ENCODE measurements around the gene MADCAM1.
"Not testable (repeated sequence)": the region's sequence is repeated elsewhere in the genome, so short reads cannot be mapped to it uniquely, and the experiment has no call there.

The MADCAM1 gene

DNA sequence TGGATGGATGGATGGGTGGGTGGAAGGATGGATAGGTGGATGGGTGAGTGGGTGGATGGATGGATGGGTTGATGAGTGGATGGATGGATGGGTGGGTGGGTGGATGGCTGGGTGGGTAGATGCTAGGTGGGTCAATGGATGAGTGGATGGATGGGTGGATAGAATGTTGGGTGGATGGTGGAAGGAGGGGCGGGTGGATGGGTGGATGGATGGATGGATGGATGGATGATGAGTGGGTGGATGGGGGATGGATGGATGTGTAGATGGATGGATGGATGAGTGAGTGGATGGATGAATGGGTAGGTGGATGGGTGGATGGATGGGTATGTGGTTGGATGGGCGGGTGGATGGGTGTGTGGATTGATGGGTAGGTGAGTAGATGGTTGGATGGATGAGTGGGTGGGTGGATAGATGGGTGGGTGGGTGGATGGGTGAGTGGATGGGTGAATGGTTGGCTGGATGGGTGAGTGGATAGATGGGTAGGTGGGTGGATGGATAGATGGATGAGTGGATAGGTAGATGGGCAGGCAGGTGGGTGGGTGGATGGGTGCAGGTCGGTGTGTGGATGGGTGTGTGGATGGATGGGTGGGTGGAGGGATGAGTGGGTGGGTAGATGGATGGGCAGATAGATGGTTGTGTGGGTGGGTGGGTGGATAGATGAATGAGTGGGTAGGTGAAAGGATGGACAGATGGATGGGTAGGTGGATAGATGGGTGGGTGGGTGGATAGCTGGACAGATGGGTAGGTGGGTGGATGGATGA lies 31.1 kb upstream of the MADCAM1 start:
- DNase-seq: no peak

DNA sequence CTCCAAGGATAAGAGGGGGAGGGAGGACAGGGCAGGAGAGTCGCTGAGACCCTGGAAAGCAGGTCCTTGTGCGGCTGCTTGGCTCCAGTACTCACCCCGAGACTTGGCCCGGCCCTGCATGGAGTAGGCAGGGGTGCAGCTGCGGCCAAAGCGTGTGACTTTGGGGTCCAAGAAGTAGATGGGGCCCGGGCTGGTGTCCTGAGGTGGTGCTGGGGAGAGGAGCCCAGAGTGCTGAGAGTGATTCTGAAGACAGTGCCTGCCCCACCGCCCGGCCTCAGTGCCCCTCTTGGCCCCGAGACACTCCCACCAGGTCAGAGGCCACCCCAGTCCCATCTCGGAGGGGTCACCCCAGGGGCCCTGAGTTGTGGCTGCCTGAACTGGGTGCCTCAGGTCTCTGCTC lies 28.7 kb upstream of the MADCAM1 start:
- no peak for DNase-seq

DNA sequence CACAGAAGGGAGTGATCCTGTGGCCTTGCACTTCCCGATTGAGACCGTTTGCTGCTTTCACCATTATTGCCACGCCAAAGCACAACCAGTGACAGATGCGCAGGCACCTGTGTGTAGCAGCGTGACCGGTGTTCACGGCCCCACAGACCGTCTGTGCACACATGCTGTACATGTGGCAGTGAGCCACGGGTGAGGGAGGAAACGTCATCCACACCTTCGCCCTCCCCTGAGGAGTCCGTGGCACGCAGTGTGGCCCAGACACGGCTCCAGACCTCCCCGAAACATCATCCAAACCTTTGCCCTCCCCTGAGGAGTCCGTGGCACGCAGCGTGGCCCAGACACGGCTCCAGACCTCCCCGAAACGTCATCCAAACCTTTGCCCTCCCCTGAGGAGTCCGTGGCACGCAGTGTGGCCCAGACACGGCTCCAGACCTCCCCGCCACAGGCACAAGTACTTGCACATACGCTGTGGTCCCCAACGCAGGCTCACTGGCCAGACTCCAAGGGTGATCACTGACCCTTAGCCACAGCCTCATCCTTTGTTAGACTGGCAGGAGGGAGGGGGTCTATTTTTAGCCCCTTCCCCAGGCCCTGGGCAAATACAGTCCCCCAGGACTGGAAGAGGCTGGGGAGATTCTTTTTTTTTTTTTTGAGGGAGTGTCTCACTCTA lies 27.6 kb upstream of the MADCAM1 start:
- no peak for DNase-seq

DNA sequence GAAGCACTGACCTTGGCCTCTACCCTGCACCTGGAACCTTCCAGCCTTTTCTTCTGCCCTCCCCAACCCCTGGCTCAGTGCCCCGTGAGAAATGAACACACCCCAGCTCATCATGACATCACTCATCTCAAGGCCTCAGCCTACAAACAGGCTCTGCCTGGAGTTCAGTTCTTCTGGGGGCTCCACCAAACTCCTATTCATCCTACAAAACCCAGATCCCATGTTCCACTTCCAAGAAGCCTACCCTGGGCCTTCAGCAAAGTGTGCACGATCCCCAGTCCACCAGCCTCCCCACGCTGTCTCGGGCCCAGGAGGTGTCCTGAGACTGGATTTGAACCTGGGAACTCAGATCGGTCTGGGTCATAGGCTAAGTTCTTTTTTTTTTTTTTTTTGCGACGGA lies 26.5 kb upstream of the MADCAM1 start:
- no peak for DNase-seq

DNA sequence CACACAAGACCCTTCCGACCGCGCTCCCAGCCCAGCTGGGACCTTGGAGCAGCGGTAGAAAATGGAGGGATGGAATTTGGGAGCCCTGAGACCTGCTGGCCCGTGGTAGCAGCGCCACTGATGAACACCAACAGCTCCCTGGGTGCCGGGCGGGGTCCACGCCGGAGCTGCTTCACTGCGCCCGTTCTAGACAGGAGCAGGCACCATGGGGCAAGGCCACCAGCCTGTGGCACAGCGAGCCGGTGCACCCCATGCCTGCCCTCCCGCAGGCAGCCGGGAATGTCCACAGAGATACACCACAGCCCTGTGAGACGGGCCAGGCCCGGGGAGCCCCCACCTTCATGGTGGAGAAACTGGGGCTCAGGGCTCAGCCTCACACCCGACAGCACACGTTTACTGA lies 25.6 kb upstream of the MADCAM1 start:
- no peak for DNase-seq

DNA sequence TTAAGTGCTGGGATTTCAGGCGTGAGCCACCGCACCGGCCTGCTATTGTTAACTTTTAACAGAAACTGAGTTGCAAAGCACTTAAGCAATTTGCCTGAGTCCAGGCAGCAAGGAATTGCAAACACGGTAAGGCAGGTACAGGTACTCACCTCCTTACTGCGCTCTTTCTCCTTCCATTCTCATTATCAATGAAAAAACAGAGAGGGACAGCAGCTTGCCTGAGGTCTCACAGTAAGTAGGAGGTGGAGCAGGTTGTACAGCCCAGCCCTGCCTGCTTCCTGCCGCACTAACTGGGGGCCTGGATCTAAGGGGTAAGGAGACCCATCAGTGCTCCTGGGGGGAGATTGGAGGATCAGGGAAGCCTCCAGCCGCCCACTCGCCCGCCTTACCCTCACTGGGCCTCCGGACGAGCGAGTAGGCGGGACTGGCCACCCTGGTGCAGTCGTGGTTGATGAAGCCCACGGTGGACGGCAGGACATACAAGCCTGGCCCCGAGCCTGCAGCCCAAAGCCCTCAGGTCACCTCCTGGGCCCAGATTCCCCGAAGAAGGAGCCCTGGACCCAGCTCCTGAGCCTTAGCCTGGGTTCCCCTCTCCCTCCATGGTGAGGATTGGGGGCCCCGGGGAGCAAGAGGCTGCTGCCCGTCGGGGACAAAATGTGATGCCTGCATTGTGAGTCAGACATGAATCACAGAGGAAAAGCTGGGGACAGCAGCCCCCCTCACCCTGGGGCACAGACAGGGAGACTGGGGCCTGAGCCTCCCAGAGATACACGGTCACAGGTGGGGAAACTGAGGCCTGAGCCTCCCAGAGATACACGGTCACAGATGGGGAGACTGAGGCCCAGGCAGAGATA lies 24.1 kb upstream of the MADCAM1 start:
- no peak for DNase-seq

DNA sequence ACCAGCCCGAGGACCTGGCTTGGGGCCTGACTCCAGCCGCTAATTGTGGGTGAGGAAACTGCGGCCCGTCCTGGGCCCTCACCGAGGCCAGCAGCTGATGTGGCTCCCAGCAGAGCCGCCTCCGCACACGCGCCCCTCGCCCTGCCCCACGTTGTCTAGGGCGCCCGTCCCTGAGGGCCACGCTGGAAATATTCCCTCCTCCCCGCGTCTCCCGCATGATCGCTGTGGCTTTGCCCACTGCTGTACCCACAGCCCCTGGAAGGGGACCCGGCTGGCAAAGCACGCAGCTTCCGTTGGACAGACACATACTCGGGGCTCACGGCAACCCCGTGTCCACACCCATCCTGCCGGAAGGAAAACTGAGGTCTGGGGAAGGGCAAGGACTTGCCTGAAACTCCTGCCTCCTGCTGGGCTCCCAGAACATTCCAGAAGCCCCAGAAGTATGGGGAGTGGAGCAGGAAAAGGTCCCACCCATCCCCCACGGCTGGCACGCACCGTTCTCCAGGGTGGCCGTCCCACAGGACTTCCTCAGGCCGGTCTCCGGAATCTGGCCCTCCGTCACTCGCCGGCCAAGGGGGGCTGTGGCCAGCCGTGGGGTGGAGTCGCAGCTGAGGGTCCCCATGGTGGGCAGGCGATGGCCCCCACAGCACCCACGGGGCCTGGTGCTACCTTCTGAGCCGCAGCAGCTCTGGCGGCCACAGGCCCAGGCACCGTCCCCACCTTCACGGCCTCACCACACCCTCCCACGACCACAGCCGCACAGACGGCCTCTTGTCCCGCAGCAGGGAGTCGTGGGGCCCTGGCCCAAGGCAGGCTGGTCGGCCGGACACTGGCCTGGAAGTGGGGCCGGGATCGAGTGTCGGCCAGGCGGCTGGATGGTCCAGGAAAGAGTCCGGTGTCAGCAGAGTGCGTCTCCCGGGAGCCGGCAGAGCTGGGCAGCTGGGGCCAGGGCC lies 21.9 kb upstream of the MADCAM1 start:
- no peak for DNase-seq

DNA sequence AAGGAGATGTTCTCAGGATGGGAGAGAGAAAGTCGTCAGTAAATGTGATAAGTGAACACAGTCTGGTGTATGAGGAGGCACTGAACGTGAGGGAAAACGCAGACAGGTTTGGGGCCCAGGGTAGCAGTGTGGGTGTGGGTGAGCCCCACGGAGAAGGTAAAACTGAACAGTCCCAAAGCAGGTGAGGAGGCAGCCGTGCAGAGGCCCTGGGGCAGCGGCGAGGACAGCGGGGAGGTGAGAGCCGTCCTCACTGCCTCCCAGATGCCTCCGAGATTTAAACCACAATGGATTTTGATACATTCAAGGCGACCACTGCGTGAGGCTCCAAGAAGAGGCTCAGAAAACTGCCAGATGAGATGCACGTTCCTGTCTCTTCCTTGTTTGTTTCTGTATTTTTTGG lies 20.9 kb upstream of the MADCAM1 start:
- DNase-seq: no peak

DNA sequence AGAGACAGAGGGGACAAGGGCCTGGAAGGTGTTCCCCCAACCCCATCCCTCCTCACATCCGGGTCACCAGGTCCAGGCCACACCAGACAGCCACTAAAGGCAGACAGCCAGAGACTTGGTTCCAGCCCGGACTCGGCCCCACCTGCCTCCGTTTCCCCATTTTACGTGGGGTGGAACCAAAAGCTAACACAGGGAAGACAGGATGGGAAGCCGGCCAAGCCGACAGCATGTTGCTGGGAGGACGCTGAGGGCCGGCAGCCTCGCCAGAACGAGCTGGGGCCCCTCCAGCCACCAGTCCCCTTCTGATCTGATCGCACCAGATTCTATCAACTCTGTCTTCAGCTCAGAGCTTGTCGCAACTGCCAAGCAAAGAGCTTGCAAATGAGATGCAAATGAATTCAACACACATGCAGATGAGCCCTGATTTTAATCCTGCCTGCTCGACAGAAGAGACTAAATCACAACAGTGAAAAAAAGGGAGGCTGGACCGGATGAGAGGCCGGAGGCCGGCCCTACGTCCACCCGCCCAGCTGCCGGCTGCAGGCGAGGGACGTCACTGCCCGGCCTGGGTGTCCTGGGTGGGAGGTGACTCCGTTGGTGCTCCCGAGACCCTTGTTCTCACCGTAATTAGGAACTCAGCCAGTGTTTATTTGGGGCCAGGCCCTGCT lies 17.9 kb upstream of the MADCAM1 start:
- no peak for DNase-seq

DNA sequence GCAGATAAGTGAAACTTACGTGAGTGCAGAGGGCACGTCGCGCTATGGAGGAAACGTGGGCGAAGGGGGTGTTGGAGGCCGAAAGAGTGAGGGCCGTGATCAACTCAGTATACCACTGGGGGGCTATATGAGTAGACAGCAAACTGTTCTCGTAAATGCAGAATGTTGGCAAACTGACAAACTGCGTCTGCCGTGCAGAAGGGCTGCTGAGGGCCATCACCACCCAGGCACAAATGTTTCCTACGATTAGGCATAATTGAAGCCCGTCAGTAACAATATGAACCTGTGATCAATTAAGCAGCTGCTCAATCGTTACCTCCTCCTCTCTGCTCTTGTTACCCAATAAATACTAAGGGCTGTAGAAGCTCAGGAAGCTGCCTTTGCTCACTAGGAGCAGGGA lies 17.3 kb upstream of the MADCAM1 start:
- DNase-seq: peak in 2 of 3 experiments; percentile 39 to 70

DNA sequence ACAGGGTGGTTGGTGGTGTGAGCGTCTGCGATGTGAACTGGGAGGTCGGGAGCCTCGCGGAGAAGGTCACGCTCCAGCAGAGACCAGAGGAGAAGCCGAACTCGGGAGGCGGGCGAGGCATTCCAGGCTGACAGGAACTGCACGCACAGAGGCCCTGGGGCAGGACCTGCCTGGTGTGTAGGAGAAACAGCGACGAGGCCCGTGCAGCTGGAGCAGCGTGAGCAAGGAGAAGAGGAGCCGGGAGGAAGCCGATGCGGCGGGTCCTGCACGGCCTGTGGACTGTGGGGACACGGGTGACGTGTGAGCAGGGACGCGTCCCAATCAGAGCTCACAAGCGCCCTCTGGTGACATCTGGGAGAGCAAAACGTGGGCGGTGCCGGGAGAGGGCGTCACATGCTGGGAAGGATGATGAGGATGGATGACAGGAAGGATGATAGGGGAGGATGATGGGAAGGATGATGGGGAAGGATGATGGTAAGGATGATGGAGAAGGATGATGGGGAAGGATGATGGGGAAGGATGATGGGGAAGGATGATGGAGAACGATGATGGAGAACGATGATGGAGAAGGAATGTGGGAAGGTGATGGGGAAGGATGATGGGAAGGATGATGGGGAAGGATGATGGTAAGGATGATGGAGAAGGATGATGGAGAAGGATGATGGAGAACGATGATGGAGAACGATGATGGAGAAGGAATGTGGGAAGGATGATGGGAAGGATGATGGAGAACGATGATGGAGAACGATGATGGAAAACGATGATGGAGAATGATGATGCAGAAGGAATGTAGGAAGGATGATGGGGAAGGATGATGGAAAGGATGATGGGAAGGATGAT lies 16.1 kb upstream of the MADCAM1 start:
- DNase-seq: peak in 1 of 3 experiments; percentile 46

DNA sequence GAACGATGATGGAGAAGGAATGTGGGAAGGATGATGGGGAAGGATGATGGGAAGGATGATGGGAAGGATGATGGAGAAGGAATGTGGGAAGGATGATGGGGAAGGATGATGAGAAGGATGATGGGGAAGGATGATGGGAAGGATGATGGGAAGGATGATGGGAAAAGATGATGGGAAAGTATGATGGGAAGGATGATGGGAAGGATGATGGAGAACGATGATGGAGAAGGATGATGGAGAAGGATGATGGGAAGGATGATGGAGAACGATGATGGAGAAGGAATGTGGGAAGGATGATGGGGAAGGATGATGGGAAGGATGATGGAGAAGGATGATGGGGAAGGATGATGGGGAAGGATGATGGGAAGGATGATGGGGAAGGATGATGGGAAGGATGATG lies 15.2 kb upstream of the MADCAM1 start:
- not testable (repeated sequence) for DNase-seq

DNA sequence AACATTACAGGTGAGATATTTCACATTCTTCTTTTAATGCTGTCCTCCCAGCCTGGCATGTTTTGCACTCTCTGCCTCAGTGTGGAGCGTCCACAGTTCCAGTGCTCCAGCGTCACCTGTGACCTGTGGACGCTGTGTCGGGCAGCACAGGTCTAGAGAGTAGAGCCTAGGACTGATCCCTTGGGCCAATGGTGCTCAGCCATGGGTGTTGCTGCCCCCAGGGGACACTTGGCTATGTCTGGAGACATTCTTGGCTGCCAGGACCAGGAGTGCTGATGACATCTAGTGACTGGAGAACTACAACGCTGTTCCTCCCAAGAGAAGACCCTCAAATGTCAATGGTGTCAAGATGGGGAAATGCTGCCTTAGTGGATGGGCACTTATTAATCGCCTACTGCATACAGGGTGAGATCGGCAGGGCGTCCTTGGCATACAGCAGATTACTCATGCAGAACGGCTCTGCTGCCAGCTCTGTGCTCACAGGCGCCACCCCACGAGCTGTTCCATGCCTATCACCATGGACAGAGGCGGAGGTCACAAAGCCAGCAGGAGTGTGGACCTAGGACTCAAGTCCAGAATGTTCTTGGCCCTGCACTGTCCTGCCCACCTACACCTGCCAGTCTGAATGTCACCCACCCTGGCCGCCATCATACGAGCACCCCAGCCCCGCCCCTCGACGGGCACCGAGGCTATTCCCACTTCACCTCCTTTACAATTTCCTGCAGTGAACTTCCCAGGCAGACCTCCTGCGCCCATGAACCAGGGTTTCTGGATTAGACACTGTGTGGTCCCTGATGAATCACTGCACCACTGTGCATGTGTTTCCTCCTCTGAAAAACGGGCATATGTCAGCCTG lies 13.9 kb upstream of the MADCAM1 start:
- no peak for DNase-seq

DNA sequence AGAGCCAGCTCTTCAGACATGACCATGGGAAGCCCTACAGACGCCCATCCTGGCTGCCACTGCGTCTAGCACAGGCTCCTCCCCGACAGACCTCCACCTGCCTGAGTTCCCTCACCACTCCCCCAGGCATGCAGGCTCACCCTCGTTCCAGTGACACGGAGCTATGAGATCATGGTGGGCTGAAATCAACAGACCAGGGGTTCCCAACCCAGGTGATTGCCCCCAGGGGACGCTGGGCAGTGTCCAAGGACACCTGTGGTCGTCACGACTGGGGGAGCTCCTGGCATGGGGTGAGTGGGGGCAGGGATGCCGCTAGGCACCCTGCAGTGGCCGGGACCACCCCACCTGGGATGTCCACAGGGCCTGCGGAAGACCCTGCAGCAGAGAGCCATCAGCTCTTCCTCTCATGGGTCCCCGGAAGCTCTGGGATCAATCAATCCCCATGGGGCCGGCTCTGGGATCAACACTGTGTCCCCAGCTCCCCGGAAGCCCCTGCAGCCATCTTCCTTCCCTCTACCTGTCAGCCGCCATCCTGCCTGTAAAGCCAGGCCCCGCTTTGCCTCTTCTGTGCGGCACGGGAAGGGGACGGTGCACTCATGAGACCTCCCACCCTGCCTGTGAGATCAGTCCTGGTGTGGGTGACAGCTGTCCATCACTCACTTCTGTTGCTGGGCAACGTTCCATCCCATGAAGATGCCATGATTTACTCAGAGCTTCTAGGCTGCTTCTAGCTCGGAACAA lies 12.8 kb upstream of the MADCAM1 start:
- DNase-seq: no peak

DNA sequence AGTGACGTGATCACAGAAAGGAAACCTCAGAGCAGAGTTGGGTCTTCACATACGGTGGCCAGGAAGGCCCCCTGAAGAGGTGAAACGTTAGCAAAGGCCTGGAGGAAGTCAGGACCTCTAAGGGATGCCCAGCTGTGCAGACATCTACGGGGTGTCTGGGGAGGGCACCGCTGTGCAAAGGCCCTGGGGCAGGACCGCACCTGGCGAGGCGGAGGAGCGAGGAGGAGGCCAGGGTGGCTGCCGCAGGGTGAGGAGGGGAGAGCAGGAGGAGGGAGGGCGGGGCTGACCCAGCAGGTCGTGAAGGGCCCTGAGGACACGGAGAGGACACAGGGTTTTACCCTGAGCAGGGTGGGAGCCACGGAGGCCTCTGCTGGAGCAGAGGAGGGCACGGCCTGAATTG lies 11.8 kb upstream of the MADCAM1 start:
- DNase-seq: peak in 1 of 3 experiments; percentile 52

DNA sequence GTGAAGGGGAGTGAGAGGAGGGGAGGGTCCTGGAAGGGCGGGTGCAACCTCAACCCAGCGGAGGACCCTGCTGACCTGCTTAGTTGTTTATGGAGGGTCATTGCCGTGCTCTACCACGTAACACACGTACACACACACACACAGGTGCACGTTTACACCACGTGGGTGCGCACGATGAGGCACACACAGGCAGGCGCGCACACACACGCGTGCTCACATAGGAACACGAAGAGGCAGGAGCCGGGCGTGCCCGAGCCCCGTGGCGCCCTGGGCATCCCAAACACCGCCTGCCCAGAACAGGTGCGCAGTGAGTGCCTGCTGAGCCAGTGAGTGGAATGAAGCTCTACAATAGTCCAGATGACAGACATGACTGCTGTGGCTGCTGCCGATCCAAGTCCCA lies 11.2 kb upstream of the MADCAM1 start:
- DNase-seq: peak in 2 of 3 experiments; percentile 90 to 95

DNA sequence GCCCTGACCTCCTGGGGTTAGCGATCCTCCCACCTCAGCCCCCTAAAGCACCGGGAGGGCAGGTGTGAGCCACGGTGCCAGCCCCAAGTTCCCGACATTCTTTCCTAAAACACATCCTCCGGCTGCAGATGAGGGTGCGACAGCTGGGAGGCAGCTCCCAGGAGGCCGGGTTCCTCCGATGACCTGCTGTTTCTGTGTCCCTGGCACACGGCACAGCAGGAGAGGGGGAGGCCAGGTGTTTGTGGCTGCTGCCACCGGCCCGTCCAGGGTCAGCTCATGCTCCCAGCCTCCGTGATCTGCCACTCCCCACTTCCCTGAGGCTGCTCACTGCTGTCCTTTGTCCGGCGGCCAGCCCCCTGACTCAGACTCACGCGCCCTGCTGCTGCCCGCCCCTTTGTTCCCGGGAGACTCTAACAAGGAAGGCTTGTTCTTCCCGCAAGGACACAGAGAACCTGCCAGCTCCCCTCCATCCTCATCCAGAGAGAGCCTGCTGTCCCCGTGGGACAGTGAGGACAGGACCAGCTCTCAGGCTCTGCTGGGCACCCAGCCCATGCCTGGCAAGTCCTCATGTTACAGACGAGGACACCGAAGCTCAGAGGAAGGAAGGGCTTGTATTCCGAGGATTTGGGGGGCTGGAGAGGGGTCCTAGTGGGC lies 10.6 kb upstream of the MADCAM1 start:
- DNase-seq: peak in 2 of 3 experiments; percentile 90 to 95

Measured in NCI-H1417 (cell line).